K562 (cell line): Measurements from ENCODE around the gene MBOAT1.

ENCODE experiments used
- CSDE1 ChIP-seq, 2 experiments: fragments of 450-650 bp; IDR thresholded peaks; 2 replicates each; pipeline ENCODE4 v1.6.1; 2016; ENCODE audit warnings: mild to moderate bottlenecking in 1 of 2
- JUND ChIP-seq, 2 experiments: IDR thresholded peaks; 2 replicates in 1 of 2; 3 replicates in 1 of 2; pipeline ENCODE4 v1.6.1; 2011; ENCODE audit warnings: borderline replicate concordance in 2 of 2, low read depth in 2 of 2, low read length in 2 of 2, improper control_type of control experiment in 1 of 2, missing biosample characterization in 1 of 2, missing genetic modification characterization in 1 of 2, missing genetic modification reagents in 1 of 2
- MAFF ChIP-seq: IDR thresholded peaks from 2 replicates; pipeline ENCODE4 v1.6.1; 2012; ENCODE audit warnings: low read length, improper control_type of control experiment
- POLR2A ChIP-seq: fragments of 450-650 bp; conservative IDR thresholded peaks from 2 replicates; pipeline ENCODE4 v1.6.1; 2016
- RAD21 ChIP-seq, 2 experiments: fragments of 250-450 bp in 1 of 2; fragments of 450-650 bp in 1 of 2; sonication (Bioruptor Pico) in 1 of 2; formaldehyde crosslinking in 1 of 2; IDR thresholded peaks in 1 of 2; conservative IDR thresholded peaks in 1 of 2; 2 replicates each; pipeline versions ENCODE4 v1.4.0 to v1.8.0; 2020 to 2022; ENCODE audit warnings: mild to moderate bottlenecking in 2 of 2, moderate library complexity in 1 of 2
- RFX5 ChIP-seq: IDR thresholded peaks from 2 replicates; pipeline ENCODE4 v1.6.1; 2011; ENCODE audit warnings: low read depth, mild to moderate bottlenecking, improper control_type of control experiment, low read length
- SMC3 ChIP-seq: conservative IDR thresholded peaks from 2 replicates; pipeline ENCODE4 v1.6.1; 2011; ENCODE audit warnings: low read depth, low read length, improper control_type of control experiment; ENCODE audit not compliant: insufficient read depth
- ZNF408 ChIP-seq: fragments of 250-450 bp; sonication (Bioruptor Pico); IDR thresholded peaks from 2 replicates; pipeline ENCODE4 v1.4.0; 2020; ENCODE audit warnings: low read depth, mild to moderate bottlenecking, moderate library complexity
- ZNF551 ChIP-seq: fragments of 250-450 bp; sonication (Bioruptor Pico); IDR thresholded peaks from 2 replicates; pipeline ENCODE4 v1.5.0; 2021; ENCODE audit warnings: mild to moderate bottlenecking, moderate library complexity
- TF ChIP-seq, protein P1 (sequence below), 3 experiments: IDR thresholded peaks in 2 of 3; conservative IDR thresholded peaks in 1 of 3; 2 replicates each; pipeline ENCODE4 v1.5.1; 2011 to 2012; ENCODE audit warnings: low read length in 3 of 3, mild to moderate bottlenecking in 3 of 3, control low read depth in 2 of 3, improper control_type of control experiment in 1 of 3, inconsistent platforms in 1 of 3, low read depth in 1 of 3, mixed read lengths in 1 of 3, moderate library complexity in 1 of 3; ENCODE audit not compliant: insufficient read depth in 2 of 3
- TF ChIP-seq, protein P2 (sequence below): sonication (generic); formaldehyde crosslinking; IDR thresholded peaks from 2 replicates; pipeline ENCODE4 v1.8.0; 2022; ENCODE audit warnings: missing genetic modification reagents, mild to moderate bottlenecking, moderate library complexity, borderline replicate concordance

DNA sequence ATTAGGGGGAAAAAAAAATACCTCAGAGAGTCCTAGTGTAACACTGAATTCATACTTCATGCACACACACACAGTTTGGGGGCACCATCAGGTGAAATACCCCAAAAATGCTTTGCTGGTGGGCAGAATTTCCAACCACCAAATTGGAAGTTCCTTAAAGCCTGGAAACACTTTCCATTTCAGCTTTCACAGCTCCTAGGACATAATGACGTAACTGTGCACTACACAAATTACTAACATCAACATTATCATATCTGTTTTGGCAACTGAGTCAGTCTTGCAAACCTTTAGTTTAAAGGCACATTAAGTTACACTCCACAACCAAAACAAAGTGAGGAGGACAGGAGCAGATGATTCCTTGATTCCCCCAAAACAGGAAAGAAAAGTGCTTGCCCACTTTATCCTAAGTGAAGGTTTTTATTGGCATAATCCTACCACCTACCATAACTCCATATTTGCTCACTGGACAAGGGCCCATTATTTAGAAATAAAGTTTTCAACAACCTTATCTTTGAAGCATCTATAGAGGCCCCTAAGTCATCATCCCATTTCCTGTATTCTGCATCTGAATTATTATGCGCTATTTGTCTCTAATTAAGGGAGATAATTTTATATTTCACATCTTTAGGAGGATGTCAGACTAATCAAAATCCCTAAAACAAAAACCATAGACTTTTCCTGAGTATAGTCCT lies 3.4 kb downstream of the MBOAT1 start:
- TF ChIP-seq JUND (IDR thresholded peaks at IDR 0.05; ENCODE audit: borderline replicate concordance, low read depth, low read length) (no peak), JUND (tag; IDR thresholded peaks at IDR 0.05; ENCODE audit: borderline replicate concordance, low read depth, low read length) (no peak), MAFF (no peak), POLR2A (no peak), CSDE1 (IDR thresholded peaks at IDR 0.05) (no peak), ZNF551 (CRISPR knock-in tag) (no peak), RAD21 (CRISPR knock-in tag; conservative IDR thresholded peaks at IDR 0.05 in 1 of 2, IDR thresholded peaks at IDR 0.05 in 1 of 2) (no peak), SMC3 (no peak), RFX5 (no peak), ZNF408 (CRISPR knock-in tag) (no peak)
- TF ChIP-seq, protein P1, sequence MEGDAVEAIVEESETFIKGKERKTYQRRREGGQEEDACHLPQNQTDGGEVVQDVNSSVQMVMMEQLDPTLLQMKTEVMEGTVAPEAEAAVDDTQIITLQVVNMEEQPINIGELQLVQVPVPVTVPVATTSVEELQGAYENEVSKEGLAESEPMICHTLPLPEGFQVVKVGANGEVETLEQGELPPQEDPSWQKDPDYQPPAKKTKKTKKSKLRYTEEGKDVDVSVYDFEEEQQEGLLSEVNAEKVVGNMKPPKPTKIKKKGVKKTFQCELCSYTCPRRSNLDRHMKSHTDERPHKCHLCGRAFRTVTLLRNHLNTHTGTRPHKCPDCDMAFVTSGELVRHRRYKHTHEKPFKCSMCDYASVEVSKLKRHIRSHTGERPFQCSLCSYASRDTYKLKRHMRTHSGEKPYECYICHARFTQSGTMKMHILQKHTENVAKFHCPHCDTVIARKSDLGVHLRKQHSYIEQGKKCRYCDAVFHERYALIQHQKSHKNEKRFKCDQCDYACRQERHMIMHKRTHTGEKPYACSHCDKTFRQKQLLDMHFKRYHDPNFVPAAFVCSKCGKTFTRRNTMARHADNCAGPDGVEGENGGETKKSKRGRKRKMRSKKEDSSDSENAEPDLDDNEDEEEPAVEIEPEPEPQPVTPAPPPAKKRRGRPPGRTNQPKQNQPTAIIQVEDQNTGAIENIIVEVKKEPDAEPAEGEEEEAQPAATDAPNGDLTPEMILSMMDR (IDR thresholded peaks at IDR 0.05 in 2 of 3, conservative IDR thresholded peaks at IDR 0.05 in 1 of 3; ENCODE audit: insufficient read depth in 2 of 3, low read depth in 1 of 3, low read length in 3 of 3) = no peak
- TF ChIP-seq, protein P2, sequence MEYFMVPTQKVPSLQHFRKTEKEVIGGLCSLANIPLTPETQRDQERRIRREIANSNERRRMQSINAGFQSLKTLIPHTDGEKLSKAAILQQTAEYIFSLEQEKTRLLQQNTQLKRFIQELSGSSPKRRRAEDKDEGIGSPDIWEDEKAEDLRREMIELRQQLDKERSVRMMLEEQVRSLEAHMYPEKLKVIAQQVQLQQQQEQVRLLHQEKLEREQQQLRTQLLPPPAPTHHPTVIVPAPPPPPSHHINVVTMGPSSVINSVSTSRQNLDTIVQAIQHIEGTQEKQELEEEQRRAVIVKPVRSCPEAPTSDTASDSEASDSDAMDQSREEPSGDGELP (CRISPR knock-in tag) = no peak
